Panc1 (cell line): ENCODE data around the gene SETX.

Experiments used
- POLR2AphosphoS5 ChIP-seq: IDR thresholded peaks from 2 replicates; pipeline ENCODE4 v1.6.1; 2012; ENCODE audit warnings: mild to moderate bottlenecking, low read depth, low read length, moderate library complexity
- REST ChIP-seq, 2 experiments: IDR thresholded peaks; 2 replicates each; pipeline ENCODE4 v1.6.1; 2011 to 2012; ENCODE audit warnings: low read depth in 2 of 2, control low read depth in 1 of 2, low read length in 1 of 2, mild to moderate bottlenecking in 1 of 2, moderate library complexity in 1 of 2; ENCODE audit not compliant: insufficient read depth in 1 of 2
- TF ChIP-seq, protein P1 (sequence below): fragments of 450-650 bp; IDR thresholded peaks from 2 replicates; pipeline ENCODE4 v1.5.1; 2017; ENCODE audit warnings: mild to moderate bottlenecking

GRCh38 chr9:132238992-132239391, 115.8 kb downstream of the SETX start:
- TF ChIP-seq, protein P1, sequence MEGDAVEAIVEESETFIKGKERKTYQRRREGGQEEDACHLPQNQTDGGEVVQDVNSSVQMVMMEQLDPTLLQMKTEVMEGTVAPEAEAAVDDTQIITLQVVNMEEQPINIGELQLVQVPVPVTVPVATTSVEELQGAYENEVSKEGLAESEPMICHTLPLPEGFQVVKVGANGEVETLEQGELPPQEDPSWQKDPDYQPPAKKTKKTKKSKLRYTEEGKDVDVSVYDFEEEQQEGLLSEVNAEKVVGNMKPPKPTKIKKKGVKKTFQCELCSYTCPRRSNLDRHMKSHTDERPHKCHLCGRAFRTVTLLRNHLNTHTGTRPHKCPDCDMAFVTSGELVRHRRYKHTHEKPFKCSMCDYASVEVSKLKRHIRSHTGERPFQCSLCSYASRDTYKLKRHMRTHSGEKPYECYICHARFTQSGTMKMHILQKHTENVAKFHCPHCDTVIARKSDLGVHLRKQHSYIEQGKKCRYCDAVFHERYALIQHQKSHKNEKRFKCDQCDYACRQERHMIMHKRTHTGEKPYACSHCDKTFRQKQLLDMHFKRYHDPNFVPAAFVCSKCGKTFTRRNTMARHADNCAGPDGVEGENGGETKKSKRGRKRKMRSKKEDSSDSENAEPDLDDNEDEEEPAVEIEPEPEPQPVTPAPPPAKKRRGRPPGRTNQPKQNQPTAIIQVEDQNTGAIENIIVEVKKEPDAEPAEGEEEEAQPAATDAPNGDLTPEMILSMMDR: no peak
- no peak for TF ChIP-seq REST (IDR thresholded peaks at IDR 0.05; ENCODE audit: insufficient read depth in 1 of 2, low read depth in 2 of 2, low read length in 1 of 2)
- no peak for TF ChIP-seq POLR2AphosphoS5
